AG04450 (cell line): ENCODE results near the gene PROKR1. TPM values are rescaled to one million over a fixed set of nuclear protein-coding genes. Genes with fewer than 3 reads are reported as not detected.

ENCODE experiments used
- CTCF ChIA-PET: fragments of 300-600, 350-600 bp; formaldehyde crosslinking; extraction: SDS; loops from one replicate; lab custom pipeline; 2022; ENCODE audit warnings: antibody characterized with exemption, inconsistent platforms; lab: Charles Lee
- POLR2A ChIA-PET: fragments of 350-600 bp; formaldehyde crosslinking; extraction: SDS; loops from one replicate; lab custom pipeline; 2021; ENCODE audit warnings: antibody characterized with exemption, inconsistent platforms; lab: Yijun Ruan, JAX
- DNase-seq: peaks from one replicate; pipeline ENCODE4 v3.0.0-alpha.2; 2011; ENCODE audit warnings: low read depth, low spot score
- H3K27ac ChIP-seq: one replicate; pipeline ENCODE4 v1.5.1; 2012; ENCODE audit warnings: low read depth, low read length, control low read depth
- H3K27me3 ChIP-seq: one replicate; pipeline ENCODE4 v1.6.0; 2012; ENCODE audit warnings: low read length; ENCODE audit not compliant: control insufficient read depth, insufficient read depth
- H3K4me3 ChIP-seq: 2 replicates; pipeline ENCODE4 v1.5.1; 2011; ENCODE audit warnings: mild to moderate bottlenecking, low read depth, low read length, control low read depth
- H3K9me3 ChIP-seq: 2 replicates; pipeline ENCODE4 v1.5.1; 2012; ENCODE audit warnings: low read length; ENCODE audit not compliant: control insufficient read depth, insufficient read depth
- polyA plus RNA-seq: library from polyadenylated mRNA; depleted of rRNA; stranded (reverse); fragments of >200 nt; gene quantifications from 2 replicates; pipeline ENCODE4 v1.2.3, GENCODE V29; 2011
- TF ChIP-seq, protein P1 (sequence below): IDR thresholded peaks from 2 replicates; pipeline ENCODE4 v1.5.1; 2011; ENCODE audit warnings: low read depth, low read length, control low read depth, inconsistent platforms

Gene PROKR1
- polyA plus RNA-seq, 1 experiment: not detected

DNA sequence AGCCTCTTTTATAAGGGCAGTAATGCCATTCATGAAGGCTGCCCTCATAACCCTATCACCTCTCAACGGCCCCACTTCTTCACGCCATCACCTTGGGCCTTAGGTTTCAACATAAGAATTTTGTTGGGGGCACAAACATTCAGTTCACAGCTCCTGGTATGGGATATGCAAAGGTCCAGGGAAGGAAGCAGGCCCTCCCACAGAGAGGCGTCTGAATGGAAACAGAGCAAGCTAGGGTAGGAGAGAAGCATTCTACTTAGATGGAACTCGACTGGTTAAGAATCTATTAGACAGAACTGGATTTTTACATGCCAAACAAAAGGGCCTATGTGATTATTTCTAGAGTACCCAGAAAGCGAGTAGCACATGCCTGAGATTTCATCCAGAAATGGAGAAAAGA lies 42.8 kb downstream of the PROKR1 start:
- H3K27ac ChIP-seq: no peak overlapping the region
- no peaks in the 10 kb centered on the region for H3K9me3 ChIP-seq
- CTCF ChIA-PET: no interaction called here
- TF ChIP-seq, protein P1, sequence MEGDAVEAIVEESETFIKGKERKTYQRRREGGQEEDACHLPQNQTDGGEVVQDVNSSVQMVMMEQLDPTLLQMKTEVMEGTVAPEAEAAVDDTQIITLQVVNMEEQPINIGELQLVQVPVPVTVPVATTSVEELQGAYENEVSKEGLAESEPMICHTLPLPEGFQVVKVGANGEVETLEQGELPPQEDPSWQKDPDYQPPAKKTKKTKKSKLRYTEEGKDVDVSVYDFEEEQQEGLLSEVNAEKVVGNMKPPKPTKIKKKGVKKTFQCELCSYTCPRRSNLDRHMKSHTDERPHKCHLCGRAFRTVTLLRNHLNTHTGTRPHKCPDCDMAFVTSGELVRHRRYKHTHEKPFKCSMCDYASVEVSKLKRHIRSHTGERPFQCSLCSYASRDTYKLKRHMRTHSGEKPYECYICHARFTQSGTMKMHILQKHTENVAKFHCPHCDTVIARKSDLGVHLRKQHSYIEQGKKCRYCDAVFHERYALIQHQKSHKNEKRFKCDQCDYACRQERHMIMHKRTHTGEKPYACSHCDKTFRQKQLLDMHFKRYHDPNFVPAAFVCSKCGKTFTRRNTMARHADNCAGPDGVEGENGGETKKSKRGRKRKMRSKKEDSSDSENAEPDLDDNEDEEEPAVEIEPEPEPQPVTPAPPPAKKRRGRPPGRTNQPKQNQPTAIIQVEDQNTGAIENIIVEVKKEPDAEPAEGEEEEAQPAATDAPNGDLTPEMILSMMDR: no peak
- no peak for DNase-seq
- POLR2A ChIA-PET: no interaction called here
- no peak overlapping the region for H3K4me3 ChIP-seq
- H3K27me3 ChIP-seq: peaks cover 14% of the 10 kb centered on the region

DNA sequence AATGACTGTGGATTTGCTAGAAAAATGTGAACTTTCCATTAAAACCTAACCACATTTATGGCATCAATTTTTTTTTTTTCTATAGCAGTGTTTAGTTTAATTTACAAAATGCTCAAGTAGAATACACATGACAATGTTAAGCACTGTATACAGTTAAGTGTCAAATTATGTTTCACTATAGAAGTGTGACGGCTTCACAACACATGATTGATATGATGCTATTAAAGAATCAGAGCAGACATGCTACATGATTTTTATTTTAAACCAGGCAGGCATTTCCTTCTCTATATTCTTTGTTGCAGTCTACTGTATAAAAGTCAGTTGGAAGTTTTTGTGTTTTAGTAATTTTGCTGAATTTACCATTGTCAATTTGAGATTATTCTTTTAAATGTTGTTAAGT lies 43.6 kb downstream of the PROKR1 start:
- ChIA-PET CTCF (no interaction called here), POLR2A (no interaction called here)
- TF ChIP-seq, protein P1: no peak
- DNase-seq: no peak
- Histone ChIP-seq H3K27ac (no peak overlapping the region), H3K27me3 (peaks cover 15% of the 10 kb centered on the region), H3K9me3 (no peaks in the 10 kb centered on the region), H3K4me3 (no peak overlapping the region)

DNA sequence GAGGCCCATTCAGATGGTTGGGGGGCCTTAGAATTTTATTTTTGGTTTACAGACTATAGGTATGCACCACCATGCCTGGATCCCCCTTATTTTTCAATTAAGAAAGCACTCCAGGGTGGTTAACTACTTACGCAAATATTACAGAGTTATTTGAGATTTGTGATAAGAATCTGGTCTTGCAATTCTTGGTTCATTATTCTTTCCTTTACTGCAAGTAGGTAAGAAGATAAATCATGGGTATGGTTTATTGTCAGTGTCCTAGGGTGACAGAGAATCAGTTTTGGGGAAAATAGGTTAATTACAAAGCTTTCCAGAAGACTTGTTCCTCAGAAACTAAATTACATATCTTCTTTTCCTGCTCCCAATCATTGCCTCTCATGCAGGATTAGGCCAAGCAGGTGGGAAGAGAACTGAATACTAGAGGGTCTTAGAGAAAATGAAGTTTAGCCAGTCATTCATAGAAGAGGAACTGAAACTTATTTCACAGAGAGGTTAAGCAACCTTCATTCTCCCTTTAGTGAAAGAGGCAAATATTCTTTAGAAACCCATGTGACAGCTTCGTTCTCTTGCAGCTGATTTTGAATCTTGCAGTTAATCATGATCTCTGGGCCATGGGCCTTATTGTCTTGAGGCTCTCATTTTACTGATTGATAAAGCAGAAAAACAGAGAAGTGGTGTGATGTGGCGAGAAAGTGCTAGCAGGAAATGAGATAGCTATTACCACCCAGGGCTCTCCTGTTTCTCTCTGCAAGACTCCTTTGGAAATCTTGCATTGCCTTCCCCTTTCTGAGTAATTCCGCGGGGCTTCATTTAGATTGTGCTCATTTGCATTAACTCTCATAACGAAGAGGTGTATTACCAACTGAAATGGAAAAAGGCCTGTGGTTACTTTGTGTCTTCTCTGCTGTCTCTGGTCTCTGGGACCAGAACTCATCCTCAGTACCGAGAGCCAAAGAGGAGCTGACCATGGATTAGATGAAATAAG lies 46.5 kb downstream of the PROKR1 start:
- peaks cover 17% of the 10 kb centered on the region for H3K27me3 ChIP-seq
- no peak overlapping the region for H3K27ac ChIP-seq
- CTCF ChIA-PET: interaction anchor here (2.5 kb wide), 1 partner anchor 19 kb away, joined by 8 read pairs; no protein-coding TSS in a partner anchor
- POLR2A ChIA-PET: no interaction called here
- DNase-seq: no peak
- no peaks in the 10 kb centered on the region for H3K9me3 ChIP-seq
- H3K4me3 ChIP-seq: no peak overlapping the region
- TF ChIP-seq, protein P1: no peak

DNA sequence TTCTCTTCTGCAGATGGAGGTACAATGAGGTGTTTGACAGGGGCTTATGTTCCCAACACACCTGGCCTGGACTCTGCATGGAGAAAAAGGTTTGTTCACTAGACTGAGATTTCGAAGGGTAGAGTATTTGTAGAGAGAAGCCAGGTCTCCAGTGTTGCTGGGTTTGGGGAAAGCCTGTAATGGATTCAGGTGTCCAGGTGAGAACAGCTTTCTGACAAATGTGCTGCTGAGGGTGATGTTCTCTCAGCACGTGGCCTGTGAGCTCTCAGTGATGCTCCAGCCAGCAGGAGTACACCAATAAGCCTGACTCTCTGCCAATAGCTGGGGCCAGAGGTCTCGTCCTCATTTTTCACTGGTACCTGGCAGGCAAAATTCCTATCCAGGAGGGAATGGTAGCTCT lies 47.5 kb downstream of the PROKR1 start:
- H3K27me3 ChIP-seq: peaks cover 20% of the 10 kb centered on the region
- CTCF ChIA-PET: interaction anchor here (2.5 kb wide), 1 partner anchor 18 kb away, joined by 8 read pairs; no protein-coding TSS in a partner anchor
- H3K27ac ChIP-seq: no peak overlapping the region
- no peaks in the 10 kb centered on the region for H3K9me3 ChIP-seq
- TF ChIP-seq, protein P1: no peak
- POLR2A ChIA-PET: no interaction called here
- no peak for DNase-seq
- no peak overlapping the region for H3K4me3 ChIP-seq

DNA sequence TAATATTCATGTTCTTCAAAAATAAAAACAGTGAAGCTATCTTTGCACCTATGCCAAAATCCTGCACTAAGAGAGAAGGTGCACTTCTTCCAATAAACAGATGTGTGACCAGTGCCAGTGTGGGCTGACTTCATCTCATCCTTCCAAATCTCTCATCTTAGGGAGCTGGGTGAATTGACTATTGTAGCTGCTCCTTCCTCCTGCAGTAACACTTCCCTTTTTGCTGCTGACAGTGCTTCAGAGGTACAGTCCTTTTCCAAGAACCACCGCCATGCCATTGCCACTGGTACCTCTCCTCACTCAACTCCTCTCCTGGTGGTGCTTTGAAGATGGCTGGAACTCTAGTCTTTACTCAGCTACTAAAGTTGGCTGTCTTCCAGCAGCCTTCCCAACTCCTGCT lies 49.1 kb downstream of the PROKR1 start:
- Histone ChIP-seq H3K27me3 (peaks cover 21% of the 10 kb centered on the region), H3K4me3 (no peak overlapping the region), H3K9me3 (no peaks in the 10 kb centered on the region), H3K27ac (no peak overlapping the region)
- TF ChIP-seq, protein P1: no peak
- no peak for DNase-seq
- CTCF ChIA-PET: interaction anchor here (2.5 kb wide), 1 partner anchor 17 kb away, joined by 8 read pairs; no protein-coding TSS in a partner anchor
- POLR2A ChIA-PET: interaction anchor here (0.6 kb wide), 1 partner anchor 234 kb away, joined by 3 read pairs; no protein-coding TSS in a partner anchor
